ENCODE measurements around the gene FMN2.

DNA sequence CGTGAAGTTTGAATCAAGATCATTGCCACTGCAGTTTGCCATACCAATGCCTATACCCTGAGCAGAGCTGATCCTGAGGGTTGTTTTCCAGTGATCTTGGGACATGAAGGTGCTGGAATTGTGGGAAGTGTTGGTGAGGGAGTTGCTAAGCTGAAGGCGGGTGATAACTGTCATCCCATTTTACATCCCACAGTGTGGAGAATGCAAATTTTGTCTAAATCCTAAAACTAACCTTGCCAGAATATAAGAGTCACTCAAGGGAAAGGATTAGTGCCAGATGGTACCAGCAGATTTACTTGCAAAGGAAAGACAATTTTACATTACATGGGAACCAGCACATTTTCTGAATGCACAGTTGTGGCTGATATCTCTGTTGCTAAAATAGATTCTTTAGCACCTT, 78.6 kb downstream of the FMN2 start:
- TF ChIP-seq CTCF (IDR thresholded peaks at IDR 0.05) (no peak), EP300 (IDR thresholded peaks at IDR 0.05) (no peak)
